ENCODE measurements around the gene ZNF263. TPM values are rescaled to one million over a fixed set of nuclear protein-coding genes. Genes with fewer than 3 reads are reported as not detected.

ZNF263 gene
- total RNA-seq (10 to 100 TPM in 3 of 10 donors, 1 to 10 TPM in 7; 7.2 to 13.2 (median 9.2) TPM), polyA plus RNA-seq (10 to 100 TPM in 1 of 2 donors, 1 to 10 TPM in 1; 8.9 to 10.8 TPM)
- long read RNA-seq, donor 1, transcript ZNF263-205 (2 exons, 1,139 nt), result minor isoform, 5 of 25 reads
- long read RNA-seq, donor 1, transcript ZNF263-201 (6 exons, 3,830 nt), result major isoform, 11 of 25 reads
- long read RNA-seq, donor 1, partial matches to known transcripts, result 2 of 25 reads
- long read RNA-seq, donor 1, other reads (novel, unspliced or antisense), result 4 of 25 reads
- long read RNA-seq, donor 2, transcript ZNF263-205 (2 exons, 1,139 nt), result major isoform, 5 of 22 reads
- long read RNA-seq, donor 2, transcript ZNF263-208 (3 exons, 851 nt), result major isoform, 5 of 22 reads
- long read RNA-seq, donor 2, partial matches to known transcripts, result 1 of 22 reads
- long read RNA-seq, donor 2, other reads (novel, unspliced or antisense), result 6 of 22 reads
- long read RNA-seq, donor 3, partial matches to known transcripts, result 1 of 8 reads
- long read RNA-seq, donor 3, other reads (novel, unspliced or antisense), result 6 of 8 reads

DNA sequence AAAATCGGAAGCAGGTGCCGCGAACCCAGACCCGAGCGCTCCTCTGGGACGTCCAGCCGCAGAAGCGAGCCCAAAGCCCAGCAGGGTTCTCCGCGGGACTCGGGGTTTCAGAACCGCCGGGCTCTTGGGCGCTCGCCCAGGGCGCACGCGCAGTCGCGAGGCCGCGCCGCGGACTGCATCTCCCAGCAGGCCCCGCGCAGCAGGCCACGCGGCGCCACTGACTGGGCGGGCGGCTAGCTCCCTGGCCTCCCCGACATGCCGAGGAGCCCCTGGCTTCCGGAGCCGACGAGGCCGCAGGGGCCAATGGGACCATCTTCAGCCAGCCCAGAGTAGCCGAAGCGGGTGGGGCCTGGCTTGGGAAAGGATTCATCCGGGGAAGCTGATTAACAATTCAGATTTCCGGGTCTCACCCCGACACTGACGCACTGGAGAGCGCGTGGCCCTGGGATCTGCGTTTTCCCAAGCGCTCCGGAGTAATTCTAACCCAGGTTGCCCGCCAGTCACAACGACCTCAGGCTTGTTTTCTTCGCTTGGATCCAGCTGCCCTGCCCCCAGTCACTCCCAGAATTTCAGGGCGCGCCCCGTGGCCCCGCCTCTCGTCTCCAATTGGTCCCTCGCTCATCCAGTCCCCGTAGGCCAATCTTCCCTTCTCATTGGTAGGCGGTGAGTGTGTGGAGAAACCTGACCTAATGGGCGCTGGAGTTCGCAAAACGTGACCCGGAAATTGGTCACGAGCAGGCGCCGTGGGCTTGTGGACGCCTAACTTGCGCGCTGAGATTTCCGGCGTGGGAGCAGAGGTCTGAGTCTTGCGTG, at the start of gene ZNF263:
Gene ZNF263 (plus strand): TSS at position 762 of the 813 bp plus-strand sequence. CDS start 328 bp downstream, outside the sequence.
- no peak for TF ChIP-seq CTCF (IDR thresholded peaks at IDR 0.05)
- Histone ChIP-seq H3K4me1 (peaks cover 9 to 32% (median 26%) of the 10 kb centered on the region in 9 donors), H3K27me3 (no peaks in the 10 kb centered on the region), H3K36me3 (peaks cover 0 to 32% (median 25%) of the 10 kb centered on the region in 9 donors), H3K4me3 (peak within 1 kb of the TSS; percentile 75 to 100 (median 95)), H3K27ac (peak within 1 kb of the TSS; percentile 98 to 99 (median 99)), H3K9me3 (peaks cover 0 to 36% (median 20%) of the 10 kb centered on the region in 11 donors)
- intact Hi-C loops (cut with DNase I), result loop anchor here in 7 of 10 donors (1.0 to 10.0 kb wide), 6 partner anchors 18 to 174 kb away; partner anchors contain the start of genes TIGD7 (in 2 of the 7), ZNF75A (in 2 of the 7) and ZNF200 (in 1 of the 7)
- WGBS, 2 donors, result 0% methylated on average over 72 of the region's 72 CpGs
- DNase-seq, result peak; percentile 94 to 97
- peak; percentile 94 to 98 (median 96) for ATAC-seq

- intact Hi-C loops (cut with DNase I), result loop anchor here in 3 of 10 donors (2.0 to 10.0 kb wide), 4 partner anchors 28 to 170 kb away; partner anchors contain the start of genes ZNF174 (in 1 of the 3), ZNF263 (in 1 of the 3) and ZSCAN32 (in 1 of the 3)
- no peak for ATAC-seq
- 3% methylated on average over 18 of the region's 18 CpGs for WGBS, 2 donors
Measured at GRCh38 chr16:3234543-3234856, 48.8 kb upstream of the ZNF263 start.

GRCh38 chr16:3234857-3235561, 48.3 kb upstream of the ZNF263 start, which contains the start of gene ZNF200:
TSS of gene ZNF200 (minus strand) at chr16:3235158. CDS start at chr16:3233755, 1,403 bp downstream.
- DNase-seq, result peak; percentile 96 to 97
- Histone ChIP-seq H3K4me3 (peak within 1 kb of the TSS; percentile 68 to 95 (median 84)), H3K36me3 (peaks cover 0 to 37% (median 31%) of the 10 kb centered on the region in 9 donors), H3K27me3 (no peaks in the 10 kb centered on the region), H3K27ac (peak within 1 kb of the TSS; percentile 85 to 99 (median 96)), H3K4me1 (peaks cover 4 to 19% (median 14%) of the 10 kb centered on the region in 9 donors), H3K9me3 (peaks cover 0 to 40% (median 9%) of the 10 kb centered on the region in 11 donors)
- ATAC-seq, result peak; percentile 99 to 100 (median 99)
- TF ChIP-seq CTCF (IDR thresholded peaks at IDR 0.05), result no peak
- 0% methylated on average over 48 to 59 of the region's 59 CpGs for WGBS, 2 donors
- intact Hi-C loops (cut with DNase I), result loop anchor here in 3 of 10 donors (2.0 to 10.0 kb wide), 4 partner anchors 28 to 170 kb away; partner anchors contain the start of genes ZNF174 (in 1 of the 3), ZNF263 (in 1 of the 3) and ZSCAN32 (in 1 of the 3)

More at GRCh38 chr16:3234543-3234856, 48.8 kb upstream of the ZNF263 start:
- Histone ChIP-seq H3K36me3 (peaks cover 0 to 42% (median 36%) of the 10 kb centered on the region in 9 donors), H3K9me3 (peaks cover 0 to 45% (median 12%) of the 10 kb centered on the region in 11 donors), H3K4me3 (peak overlapping the region; percentile 68 to 95 (median 84)), H3K27ac (peak overlapping the region; percentile 85 to 99 (median 96)), H3K27me3 (no peaks in the 10 kb centered on the region), H3K4me1 (peaks cover 4 to 19% (median 14%) of the 10 kb centered on the region in 9 donors)
- no peak for TF ChIP-seq CTCF (IDR thresholded peaks at IDR 0.05)
- no peak for DNase-seq
